Kidney (tissue), 14 donors: ENCODE results near the gene TERB1. TPM values are rescaled to one million over a fixed set of nuclear protein-coding genes. Genes with fewer than 3 reads are reported as not detected.

Experiments used
- DNase-seq, 5 donors: peaks; one replicate each; pipeline ENCODE4 v3.0.0-alpha.2; 2013 to 2020
- FAIRE-seq: peaks from 2 replicates; lab custom pipeline; 2012; peaks lifted over from hg19 to GRCh38; lab: Jason Lieb, UNC
- H3K27ac ChIP-seq, 2 donors: one replicate each; pipeline ENCODE4 v1.7.0; 2013; ENCODE audit warnings: low read depth in 2 of 2, low read length in 2 of 2, inconsistent platforms in 1 of 2
- H3K27me3 ChIP-seq: one replicate; pipeline ENCODE4 v1.7.1; 2013; ENCODE audit warnings: low read length, inconsistent platforms; ENCODE audit not compliant: control insufficient read depth, insufficient read depth
- H3K36me3 ChIP-seq, 3 donors: one replicate each; pipeline versions ENCODE4 v1.7.0 to v1.7.1; 2013; ENCODE audit warnings: low read length in 3 of 3, control low read depth in 1 of 3, inconsistent platforms in 1 of 3; ENCODE audit not compliant: insufficient read depth in 3 of 3, control insufficient read depth in 2 of 3
- H3K4me1 ChIP-seq, 3 donors: one replicate each; pipeline versions ENCODE4 v1.7.0 to v1.7.1; 2013; ENCODE audit warnings: low read length in 3 of 3, inconsistent platforms in 1 of 3, low read depth in 1 of 3; ENCODE audit not compliant: control insufficient read depth in 2 of 3, insufficient read depth in 2 of 3
- H3K4me3 ChIP-seq, 3 donors: one replicate each; pipeline versions ENCODE4 v1.7.0 to v1.8.1; 2013; ENCODE audit warnings: low read length in 3 of 3, control low read depth in 1 of 3, inconsistent platforms in 1 of 3
- H3K9ac ChIP-seq, 3 donors: one replicate each; pipeline versions ENCODE4 v1.7.0 to v1.7.1; 2013; ENCODE audit warnings: low read length in 3 of 3, control low read depth in 1 of 3, inconsistent platforms in 1 of 3
- H3K9me3 ChIP-seq, 3 donors: one replicate each; pipeline versions ENCODE4 v1.7.0 to v1.7.1; 2013; ENCODE audit warnings: low read length in 3 of 3, control low read depth in 1 of 3, inconsistent platforms in 1 of 3; ENCODE audit not compliant: control insufficient read depth in 2 of 3, insufficient read depth in 1 of 3
- intact Hi-C: fragments of 100-400 bp; cut with DNase I; formaldehyde crosslinking; loops from one replicate; pipeline ENCODE4 v1.11.1; 2022
- polyA plus RNA-seq: library from polyadenylated mRNA; stranded (reverse); fragments of 350-450 nt; fragmentation: Illumina TruSeq; extraction: RNeasy Lipid Tissue Mini Kit (QIAGEN cat#74804); gene quantifications from one replicate; pipeline ENCODE4 v1.2.3, GENCODE V29; 2014; ENCODE audit warnings: low read depth, low replicate concordance; ENCODE audit not compliant: insufficient read depth
- total RNA-seq: library from RNA; stranded (reverse); fragmentation: NEBNext Ultra II Directional; extraction: Animal tissue kit (Norgen Biotek cat#: 25700); gene quantifications from one replicate; pipeline ENCODE4 v1.2.1, GENCODE V29; 2021
- TF ChIP-seq, protein P1 (sequence below): IDR thresholded peaks from 3 replicates; pipeline ENCODE4 v1.5.1; 2012; ENCODE audit warnings: mild to moderate bottlenecking, moderate library complexity, borderline replicate concordance; ENCODE audit not compliant: insufficient read depth; ENCODE audit errors: extremely low read depth
- donor health status: control.
- donor health status: control.
- donor health status: control.
- donor health status: control.
- donor health status: control.
- donor health status: DM: yes; HTN: yes; CAD: no.
- donor health status: Normal renal cell carcinoma (clear cell type).

TERB1 gene
- total and polyA plus RNA-seq, 2 donors from 2014 or later = 0.19 TPM; not detected in 1

DNA sequence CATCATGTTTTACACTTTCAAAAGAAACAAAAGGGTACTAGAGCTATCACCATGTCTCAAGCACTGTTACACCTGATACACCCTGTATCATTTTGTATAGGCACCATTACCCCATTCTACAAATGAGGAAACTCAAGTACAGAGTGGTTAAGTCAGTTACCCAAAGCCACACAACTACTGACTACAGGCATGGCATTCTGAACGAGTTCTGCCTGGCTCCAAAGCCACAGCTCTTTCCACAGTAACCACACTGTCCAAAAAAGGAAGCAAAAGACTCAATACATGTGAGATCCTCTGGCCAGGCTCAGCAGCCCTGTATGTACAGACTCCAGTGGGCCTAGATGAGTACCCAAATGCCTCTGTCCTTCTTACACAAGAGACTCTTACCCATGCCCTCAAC lies 54.7 kb downstream of the TERB1 start:
- FAIRE-seq (no peak), DNase-seq (no peak)
- TF ChIP-seq, protein P1, sequence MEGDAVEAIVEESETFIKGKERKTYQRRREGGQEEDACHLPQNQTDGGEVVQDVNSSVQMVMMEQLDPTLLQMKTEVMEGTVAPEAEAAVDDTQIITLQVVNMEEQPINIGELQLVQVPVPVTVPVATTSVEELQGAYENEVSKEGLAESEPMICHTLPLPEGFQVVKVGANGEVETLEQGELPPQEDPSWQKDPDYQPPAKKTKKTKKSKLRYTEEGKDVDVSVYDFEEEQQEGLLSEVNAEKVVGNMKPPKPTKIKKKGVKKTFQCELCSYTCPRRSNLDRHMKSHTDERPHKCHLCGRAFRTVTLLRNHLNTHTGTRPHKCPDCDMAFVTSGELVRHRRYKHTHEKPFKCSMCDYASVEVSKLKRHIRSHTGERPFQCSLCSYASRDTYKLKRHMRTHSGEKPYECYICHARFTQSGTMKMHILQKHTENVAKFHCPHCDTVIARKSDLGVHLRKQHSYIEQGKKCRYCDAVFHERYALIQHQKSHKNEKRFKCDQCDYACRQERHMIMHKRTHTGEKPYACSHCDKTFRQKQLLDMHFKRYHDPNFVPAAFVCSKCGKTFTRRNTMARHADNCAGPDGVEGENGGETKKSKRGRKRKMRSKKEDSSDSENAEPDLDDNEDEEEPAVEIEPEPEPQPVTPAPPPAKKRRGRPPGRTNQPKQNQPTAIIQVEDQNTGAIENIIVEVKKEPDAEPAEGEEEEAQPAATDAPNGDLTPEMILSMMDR = no peak
- peaks cover 7 to 38% (median 7%) of the 10 kb centered on the region in 3 donors for H3K36me3 ChIP-seq
- no peak overlapping the region for H3K27ac ChIP-seq
- no peak overlapping the region for H3K4me3 ChIP-seq
- intact Hi-C loops = no loop called here
- H3K4me1 ChIP-seq = peaks cover 3 to 23% (median 19%) of the 10 kb centered on the region in 3 donors
- H3K27me3 ChIP-seq = no peaks in the 10 kb centered on the region
- H3K9me3 ChIP-seq = no peaks in the 10 kb centered on the region
- no peak overlapping the region for H3K9ac ChIP-seq

DNA sequence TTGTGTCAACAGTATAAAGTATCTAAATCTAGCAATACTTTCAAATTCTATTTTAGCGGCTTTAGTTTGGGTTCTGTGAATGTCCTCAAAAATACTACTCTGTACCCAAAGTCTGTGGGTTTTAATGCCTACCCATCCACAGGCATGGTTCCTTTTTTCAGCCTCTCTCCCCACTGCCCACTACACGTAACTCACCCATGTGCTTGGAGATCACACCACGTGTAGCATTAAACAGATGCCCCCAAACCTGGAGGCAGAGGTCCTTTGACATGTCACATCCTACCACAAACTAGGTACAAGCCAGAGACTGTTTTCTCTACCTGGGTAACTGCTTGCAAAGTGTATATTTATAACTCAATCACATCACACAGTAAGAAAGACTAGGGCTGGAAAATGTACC lies 55.3 kb downstream of the TERB1 start:
- Histone ChIP-seq H3K4me3 (no peak overlapping the region), H3K9me3 (no peaks in the 10 kb centered on the region), H3K9ac (no peak overlapping the region), H3K27me3 (no peaks in the 10 kb centered on the region), H3K4me1 (peaks cover 3 to 27% (median 23%) of the 10 kb centered on the region in 3 donors), H3K36me3 (peaks cover 7 to 38% (median 9%) of the 10 kb centered on the region in 3 donors), H3K27ac (no peak overlapping the region)
- intact Hi-C loops = no loop called here
- DNase-seq (no peak), FAIRE-seq (no peak)
- TF ChIP-seq, protein P1 = no peak

DNA sequence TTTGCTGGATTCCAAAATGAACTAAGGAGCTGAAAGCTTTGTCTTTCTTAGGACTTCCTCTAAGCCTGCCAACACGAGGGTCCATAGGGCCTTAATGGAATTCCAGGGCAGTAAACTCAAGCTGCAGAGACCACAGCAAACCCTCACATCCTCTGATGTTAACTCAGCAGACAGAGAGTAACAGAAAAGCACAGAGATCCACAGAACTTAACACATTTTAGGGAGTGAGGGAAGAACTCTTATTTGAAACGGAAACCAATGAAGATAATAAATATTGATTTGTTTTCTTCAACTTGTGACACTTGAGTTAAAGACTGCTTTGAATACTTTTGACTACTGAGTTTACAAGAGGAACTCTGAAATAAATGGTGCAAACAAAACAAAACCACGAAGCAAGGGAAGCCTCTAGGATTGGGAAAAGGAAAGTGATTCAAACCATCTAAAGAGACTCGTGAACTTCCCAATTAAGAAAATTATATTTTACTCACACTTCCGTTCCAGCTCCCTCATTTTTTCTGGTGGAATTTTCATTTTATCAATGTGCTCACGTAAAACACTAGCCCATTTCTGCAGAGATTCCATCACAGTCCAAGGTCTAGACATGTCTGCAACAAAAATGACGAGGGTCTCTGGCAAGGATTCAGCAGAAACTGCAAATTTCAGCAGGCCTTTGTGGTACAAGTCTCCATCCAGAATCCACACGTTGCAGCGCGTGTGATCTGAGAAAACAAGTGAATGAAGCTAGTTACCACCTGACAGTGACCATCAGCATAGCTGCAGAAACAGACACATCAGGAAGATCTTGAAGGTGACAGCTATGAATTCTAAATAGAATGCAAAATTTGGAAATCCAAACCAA lies 59.2 kb downstream of the TERB1 start:
- no peaks in the 10 kb centered on the region for H3K27me3 ChIP-seq
- DNase-seq = peak in 1 of 5 donors; percentile 75
- intact Hi-C loops = no loop called here
- peaks cover 6 to 32% (median 15%) of the 10 kb centered on the region in 3 donors for H3K36me3 ChIP-seq
- H3K27ac ChIP-seq = peak overlapping the region; percentile 71 to 77
- no peak for FAIRE-seq
- no peak overlapping the region for H3K4me3 ChIP-seq
- peaks cover 0 to 17% (median 14%) of the 10 kb centered on the region in 3 donors for H3K4me1 ChIP-seq
- H3K9me3 ChIP-seq = no peaks in the 10 kb centered on the region
- TF ChIP-seq, protein P1 = no peak
- H3K9ac ChIP-seq = peak overlapping the region in 2 of 3 donors; percentile 46 to 57
